Measurements from ENCODE around the gene TMEM117.

Gene TMEM117

GRCh38 chr12:44358636-44359035, 522.8 kb downstream of the TMEM117 start:
- ATAC-seq, result no peak
- TF ChIP-seq GLIS3 (CRISPR knock-in tag; IDR thresholded peaks at IDR 0.05) (no peak), ZFP30 (CRISPR knock-in tag; IDR thresholded peaks at IDR 0.05) (no peak), PPARA (CRISPR knock-in tag; IDR thresholded peaks at IDR 0.05; ENCODE audit: borderline replicate concordance) (no peak), ISL1 (CRISPR knock-in tag; IDR thresholded peaks at IDR 0.05) (no peak), TCF4 (CRISPR knock-in tag; IDR thresholded peaks at IDR 0.05; ENCODE audit: borderline replicate concordance) (no peak), OSR1 (CRISPR knock-in tag; IDR thresholded peaks at IDR 0.05) (no peak), TOX (CRISPR knock-in tag; IDR thresholded peaks at IDR 0.05; ENCODE audit: borderline replicate concordance) (no peak), SNAI2 (CRISPR knock-in tag; IDR thresholded peaks at IDR 0.05) (no peak), ZC3H10 (CRISPR knock-in tag; IDR thresholded peaks at IDR 0.05) (no peak), CSDC2 (CRISPR knock-in tag; IDR thresholded peaks at IDR 0.05) (no peak), ZNF70 (CRISPR knock-in tag; IDR thresholded peaks at IDR 0.05) (no peak), ZFP3 (CRISPR knock-in tag; IDR thresholded peaks at IDR 0.05) (no peak), POU6F1 (CRISPR knock-in tag; IDR thresholded peaks at IDR 0.05; ENCODE audit: borderline replicate concordance, low read depth) (no peak)
- TF ChIP-seq, protein P1, sequence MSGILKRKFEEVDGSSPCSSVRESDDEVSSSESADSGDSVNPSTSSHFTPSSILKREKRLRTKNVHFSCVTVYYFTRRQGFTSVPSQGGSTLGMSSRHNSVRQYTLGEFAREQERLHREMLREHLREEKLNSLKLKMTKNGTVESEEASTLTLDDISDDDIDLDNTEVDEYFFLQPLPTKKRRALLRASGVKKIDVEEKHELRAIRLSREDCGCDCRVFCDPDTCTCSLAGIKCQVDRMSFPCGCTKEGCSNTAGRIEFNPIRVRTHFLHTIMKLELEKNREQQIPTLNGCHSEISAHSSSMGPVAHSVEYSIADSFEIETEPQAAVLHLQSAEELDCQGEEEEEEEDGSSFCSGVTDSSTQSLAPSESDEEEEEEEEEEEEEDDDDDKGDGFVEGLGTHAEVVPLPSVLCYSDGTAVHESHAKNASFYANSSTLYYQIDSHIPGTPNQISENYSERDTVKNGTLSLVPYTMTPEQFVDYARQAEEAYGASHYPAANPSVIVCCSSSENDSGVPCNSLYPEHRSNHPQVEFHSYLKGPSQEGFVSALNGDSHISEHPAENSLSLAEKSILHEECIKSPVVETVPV (CRISPR knock-in tag; IDR thresholded peaks at IDR 0.05), result no peak
- TF ChIP-seq, protein P2, sequence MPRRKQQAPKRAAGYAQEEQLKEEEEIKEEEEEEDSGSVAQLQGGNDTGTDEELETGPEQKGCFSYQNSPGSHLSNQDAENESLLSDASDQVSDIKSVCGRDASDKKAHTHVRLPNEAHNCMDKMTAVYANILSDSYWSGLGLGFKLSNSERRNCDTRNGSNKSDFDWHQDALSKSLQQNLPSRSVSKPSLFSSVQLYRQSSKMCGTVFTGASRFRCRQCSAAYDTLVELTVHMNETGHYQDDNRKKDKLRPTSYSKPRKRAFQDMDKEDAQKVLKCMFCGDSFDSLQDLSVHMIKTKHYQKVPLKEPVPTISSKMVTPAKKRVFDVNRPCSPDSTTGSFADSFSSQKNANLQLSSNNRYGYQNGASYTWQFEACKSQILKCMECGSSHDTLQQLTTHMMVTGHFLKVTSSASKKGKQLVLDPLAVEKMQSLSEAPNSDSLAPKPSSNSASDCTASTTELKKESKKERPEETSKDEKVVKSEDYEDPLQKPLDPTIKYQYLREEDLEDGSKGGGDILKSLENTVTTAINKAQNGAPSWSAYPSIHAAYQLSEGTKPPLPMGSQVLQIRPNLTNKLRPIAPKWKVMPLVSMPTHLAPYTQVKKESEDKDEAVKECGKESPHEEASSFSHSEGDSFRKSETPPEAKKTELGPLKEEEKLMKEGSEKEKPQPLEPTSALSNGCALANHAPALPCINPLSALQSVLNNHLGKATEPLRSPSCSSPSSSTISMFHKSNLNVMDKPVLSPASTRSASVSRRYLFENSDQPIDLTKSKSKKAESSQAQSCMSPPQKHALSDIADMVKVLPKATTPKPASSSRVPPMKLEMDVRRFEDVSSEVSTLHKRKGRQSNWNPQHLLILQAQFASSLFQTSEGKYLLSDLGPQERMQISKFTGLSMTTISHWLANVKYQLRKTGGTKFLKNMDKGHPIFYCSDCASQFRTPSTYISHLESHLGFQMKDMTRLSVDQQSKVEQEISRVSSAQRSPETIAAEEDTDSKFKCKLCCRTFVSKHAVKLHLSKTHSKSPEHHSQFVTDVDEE (CRISPR knock-in tag; IDR thresholded peaks at IDR 0.05), result no peak

GRCh38 chr12:44362947-44363346, 527.1 kb downstream of the TMEM117 start:
- TF ChIP-seq, protein P3, sequence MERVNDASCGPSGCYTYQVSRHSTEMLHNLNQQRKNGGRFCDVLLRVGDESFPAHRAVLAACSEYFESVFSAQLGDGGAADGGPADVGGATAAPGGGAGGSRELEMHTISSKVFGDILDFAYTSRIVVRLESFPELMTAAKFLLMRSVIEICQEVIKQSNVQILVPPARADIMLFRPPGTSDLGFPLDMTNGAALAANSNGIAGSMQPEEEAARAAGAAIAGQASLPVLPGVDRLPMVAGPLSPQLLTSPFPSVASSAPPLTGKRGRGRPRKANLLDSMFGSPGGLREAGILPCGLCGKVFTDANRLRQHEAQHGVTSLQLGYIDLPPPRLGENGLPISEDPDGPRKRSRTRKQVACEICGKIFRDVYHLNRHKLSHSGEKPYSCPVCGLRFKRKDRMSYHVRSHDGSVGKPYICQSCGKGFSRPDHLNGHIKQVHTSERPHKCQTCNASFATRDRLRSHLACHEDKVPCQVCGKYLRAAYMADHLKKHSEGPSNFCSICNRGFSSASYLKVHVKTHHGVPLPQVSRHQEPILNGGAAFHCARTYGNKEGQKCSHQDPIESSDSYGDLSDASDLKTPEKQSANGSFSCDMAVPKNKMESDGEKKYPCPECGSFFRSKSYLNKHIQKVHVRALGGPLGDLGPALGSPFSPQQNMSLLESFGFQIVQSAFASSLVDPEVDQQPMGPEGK (CRISPR knock-in tag; IDR thresholded peaks at IDR 0.05; ENCODE audit: borderline replicate concordance), result no peak
- ATAC-seq, result no peak

DNA sequence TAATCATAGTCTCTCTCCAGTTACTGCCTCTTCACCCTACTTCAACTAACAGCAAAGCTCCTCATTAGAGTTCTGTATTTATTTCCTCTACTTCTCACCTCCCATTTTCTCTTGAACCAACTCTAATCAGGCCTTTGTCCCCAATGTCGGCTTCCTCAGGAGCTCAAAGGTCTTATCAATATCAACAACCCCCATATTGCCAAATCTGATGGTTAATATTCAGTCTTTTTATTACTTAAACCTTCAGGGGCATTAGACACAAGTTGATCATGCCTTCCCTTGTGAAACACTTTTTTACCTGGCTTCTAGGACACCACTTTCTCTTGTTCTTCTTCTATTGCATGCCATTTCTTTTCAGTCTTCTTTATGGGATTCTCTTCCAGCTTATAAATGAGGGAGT, 531.3 kb downstream of the TMEM117 start:
- TF ChIP-seq ZNF70 (CRISPR knock-in tag; IDR thresholded peaks at IDR 0.05) (no peak), OSR1 (CRISPR knock-in tag; IDR thresholded peaks at IDR 0.05) (no peak), ZNF565 (CRISPR knock-in tag; conservative IDR thresholded peaks at IDR 0.05; ENCODE audit: low read depth) (no peak), ESRRG (CRISPR knock-in tag; IDR thresholded peaks at IDR 0.05) (no peak), SNAI2 (CRISPR knock-in tag; IDR thresholded peaks at IDR 0.05) (no peak)

GRCh38 chr12:44367916-44368315, 532.0 kb downstream of the TMEM117 start:
- no peak for TF ChIP-seq TOX (CRISPR knock-in tag; IDR thresholded peaks at IDR 0.05; ENCODE audit: borderline replicate concordance)
- no peak for TF ChIP-seq PPARA (CRISPR knock-in tag; IDR thresholded peaks at IDR 0.05; ENCODE audit: borderline replicate concordance)

More for the DNA sequence above, 531.3 kb downstream of the TMEM117 start:
- no peak for ATAC-seq

GRCh38 chr12:44369998-44370397, 534.1 kb downstream of the TMEM117 start:
- TF ChIP-seq CSDC2 (CRISPR knock-in tag; IDR thresholded peaks at IDR 0.05) (no peak), ESRRG (CRISPR knock-in tag; IDR thresholded peaks at IDR 0.05) (no peak), ISL1 (CRISPR knock-in tag; IDR thresholded peaks at IDR 0.05) (no peak), SNAI2 (CRISPR knock-in tag; IDR thresholded peaks at IDR 0.05) (no peak), OSR1 (CRISPR knock-in tag; IDR thresholded peaks at IDR 0.05) (no peak), PPARA (CRISPR knock-in tag; IDR thresholded peaks at IDR 0.05; ENCODE audit: borderline replicate concordance) (no peak), ZNF565 (CRISPR knock-in tag; conservative IDR thresholded peaks at IDR 0.05; ENCODE audit: low read depth) (no peak), ZC3H10 (CRISPR knock-in tag; IDR thresholded peaks at IDR 0.05) (no peak), ARNTL (CRISPR knock-in tag; IDR thresholded peaks at IDR 0.05; ENCODE audit: borderline replicate concordance, low read depth) (no peak)
- TF ChIP-seq, protein P4, sequence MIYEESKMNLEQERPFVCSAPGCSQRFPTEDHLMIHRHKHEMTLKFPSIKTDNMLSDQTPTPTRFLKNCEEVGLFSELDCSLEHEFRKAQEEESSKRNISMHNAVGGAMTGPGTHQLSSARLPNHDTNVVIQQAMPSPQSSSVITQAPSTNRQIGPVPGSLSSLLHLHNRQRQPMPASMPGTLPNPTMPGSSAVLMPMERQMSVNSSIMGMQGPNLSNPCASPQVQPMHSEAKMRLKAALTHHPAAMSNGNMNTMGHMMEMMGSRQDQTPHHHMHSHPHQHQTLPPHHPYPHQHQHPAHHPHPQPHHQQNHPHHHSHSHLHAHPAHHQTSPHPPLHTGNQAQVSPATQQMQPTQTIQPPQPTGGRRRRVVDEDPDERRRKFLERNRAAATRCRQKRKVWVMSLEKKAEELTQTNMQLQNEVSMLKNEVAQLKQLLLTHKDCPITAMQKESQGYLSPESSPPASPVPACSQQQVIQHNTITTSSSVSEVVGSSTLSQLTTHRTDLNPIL (CRISPR knock-in tag; IDR thresholded peaks at IDR 0.05; ENCODE audit: low read depth), result no peak
- no peak for ATAC-seq

More at GRCh38 chr12:44367916-44368315, 532.0 kb downstream of the TMEM117 start:
- ATAC-seq, result no peak

Data from SK-N-SH treated with all-trans-retinoic acid at 6 μM for 48 hours (cell line).